HG03378 (cell line): ENCODE measurements around the gene MTHFR.

Experiments
- ATAC-seq: cut with Tn5 transposase; IDR thresholded peaks from one replicate; pipeline ENCODE4 v1.9.1; 2021; ENCODE audit warnings: mild to moderate bottlenecking, moderate library complexity; ENCODE audit not compliant: unreplicated experiment

The MTHFR gene

DNA sequence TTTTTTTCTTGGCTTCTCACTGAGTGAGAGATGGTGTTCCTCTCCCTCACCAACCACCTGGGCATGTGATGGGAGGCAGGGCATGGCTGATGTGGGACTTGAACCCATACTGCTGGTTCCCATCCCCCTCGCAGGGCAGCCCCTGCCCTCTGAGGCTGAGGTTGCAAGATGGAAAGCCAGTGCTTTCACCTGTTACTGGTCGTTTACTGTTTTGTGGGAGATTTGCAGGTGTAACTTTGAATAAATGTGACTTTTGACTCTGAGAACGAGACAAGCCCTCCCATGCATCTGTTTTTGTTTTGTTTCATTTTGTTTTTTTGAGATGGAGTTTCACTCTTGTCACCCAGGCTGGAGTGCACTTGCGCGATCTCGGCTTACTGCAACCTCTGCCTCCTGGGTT lies 22.2 kb downstream of the MTHFR start:
- ATAC-seq = no peak

DNA sequence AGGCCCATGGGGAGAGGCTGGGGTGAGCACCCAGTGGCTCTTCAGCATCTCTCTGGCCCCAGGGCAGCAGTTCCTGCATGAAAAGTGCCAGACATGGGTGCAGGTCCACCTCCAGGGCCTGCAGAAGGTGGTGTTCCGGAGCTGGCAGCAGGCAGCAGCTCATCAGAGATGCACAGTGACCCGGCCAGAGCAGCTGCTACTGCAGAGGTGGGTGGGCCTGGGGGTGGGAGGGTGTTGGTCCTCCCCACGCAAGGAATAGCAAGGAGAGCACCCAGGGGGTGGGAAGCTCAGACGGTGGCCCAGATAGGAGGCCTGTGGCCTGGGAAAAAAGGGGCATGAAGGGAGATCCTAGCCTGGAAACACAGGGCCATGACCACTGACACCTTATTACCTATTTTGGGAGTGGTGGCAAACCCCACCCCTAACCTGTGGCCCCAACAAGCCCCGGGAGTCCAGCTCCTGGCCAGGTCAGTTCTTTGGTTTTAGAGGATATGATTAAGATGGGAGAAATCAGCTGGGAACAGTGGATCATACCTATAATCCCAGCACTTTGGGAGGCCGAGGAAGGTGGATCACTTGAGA lies 23.5 kb downstream of the MTHFR start:
- ATAC-seq = no peak

DNA sequence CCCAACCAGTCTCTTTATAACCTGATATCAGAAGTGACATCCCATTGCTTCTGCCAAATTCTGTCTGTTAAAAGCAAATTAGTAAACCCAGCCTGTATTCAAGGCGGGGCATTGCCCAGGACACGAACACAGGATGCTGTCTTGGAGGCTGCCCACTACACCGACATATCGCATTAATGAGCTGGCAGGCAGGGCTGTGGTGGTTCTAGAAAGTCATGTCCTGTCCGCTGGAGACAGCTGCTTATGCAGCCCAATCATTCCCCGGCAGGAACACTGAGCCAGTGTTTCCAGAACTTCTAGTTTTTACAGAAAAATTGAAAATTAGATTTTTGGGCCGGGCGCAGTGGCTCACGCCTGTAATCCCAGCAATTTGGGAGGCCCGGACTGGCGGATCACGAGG lies 24.5 kb downstream of the MTHFR start:
- no peak for ATAC-seq

DNA sequence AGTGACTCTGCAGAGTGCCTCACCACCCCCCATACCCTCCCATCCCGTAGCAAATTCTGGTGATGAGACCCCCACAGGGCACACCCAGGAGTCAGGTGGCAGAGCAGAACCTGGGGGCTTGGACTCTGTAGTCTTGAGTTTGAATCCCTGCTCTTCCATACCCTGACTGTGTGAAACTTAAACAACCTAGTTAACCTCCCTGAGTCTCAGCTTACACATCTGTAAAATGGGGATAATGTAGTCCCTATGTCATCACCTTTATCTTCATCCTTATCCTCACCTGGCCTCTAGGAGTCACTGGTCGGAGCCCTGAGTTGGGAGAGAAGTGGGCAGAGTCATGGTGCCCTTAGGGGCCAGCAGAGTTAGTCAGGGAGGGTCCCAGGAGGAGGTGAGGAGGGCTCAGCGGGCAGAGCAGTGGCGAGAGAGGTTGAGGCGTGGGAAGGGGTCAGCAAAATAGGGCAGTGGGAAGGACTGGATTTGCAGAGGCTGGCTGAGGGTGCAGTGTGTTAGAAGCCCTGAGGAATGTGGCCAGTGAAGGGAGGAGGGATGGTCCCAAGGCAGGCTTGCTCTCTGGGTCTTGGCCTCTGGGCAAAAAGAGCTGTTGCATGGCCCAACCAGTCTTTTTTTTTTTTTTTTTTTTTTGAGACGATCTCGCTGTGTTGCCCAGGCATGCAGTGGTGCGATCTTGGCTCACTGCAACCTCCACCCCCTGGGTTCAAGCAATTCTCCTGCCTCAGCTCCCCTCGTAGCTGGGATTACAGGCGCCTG lies 25.2 kb downstream of the MTHFR start:
- ATAC-seq = no peak

DNA sequence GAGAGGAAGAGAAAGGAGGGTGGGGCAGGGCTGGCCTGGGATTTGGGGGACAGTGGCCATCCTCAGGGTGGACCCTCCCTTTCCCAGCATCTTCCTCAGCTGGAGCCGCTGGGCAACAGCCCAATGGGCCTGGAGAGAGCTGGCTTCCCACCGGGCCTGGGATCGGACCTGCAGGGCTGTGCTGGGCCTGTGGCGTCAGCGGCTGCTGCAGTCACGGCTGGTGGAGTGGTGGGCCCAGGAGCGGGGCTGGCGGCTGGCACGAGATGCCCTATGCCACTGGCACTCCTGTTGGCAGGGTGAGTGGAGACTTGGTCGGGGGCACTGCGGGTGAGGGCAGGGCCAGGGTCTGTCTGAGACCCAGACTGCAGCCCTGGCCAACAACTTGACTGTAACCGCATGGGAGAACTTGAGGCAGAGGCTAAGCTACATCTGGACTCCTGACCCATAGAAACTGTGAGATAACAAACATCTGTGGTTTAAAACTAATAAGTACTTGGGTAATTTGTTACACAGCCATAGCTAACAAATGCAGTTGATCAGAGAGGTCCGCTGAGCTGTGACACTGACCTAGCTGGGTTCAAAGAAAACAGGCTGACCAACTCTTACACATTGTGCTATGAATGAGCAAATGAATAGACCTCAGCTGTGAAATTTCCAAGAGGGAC lies 25.9 kb downstream of the MTHFR start:
- no peak for ATAC-seq

DNA sequence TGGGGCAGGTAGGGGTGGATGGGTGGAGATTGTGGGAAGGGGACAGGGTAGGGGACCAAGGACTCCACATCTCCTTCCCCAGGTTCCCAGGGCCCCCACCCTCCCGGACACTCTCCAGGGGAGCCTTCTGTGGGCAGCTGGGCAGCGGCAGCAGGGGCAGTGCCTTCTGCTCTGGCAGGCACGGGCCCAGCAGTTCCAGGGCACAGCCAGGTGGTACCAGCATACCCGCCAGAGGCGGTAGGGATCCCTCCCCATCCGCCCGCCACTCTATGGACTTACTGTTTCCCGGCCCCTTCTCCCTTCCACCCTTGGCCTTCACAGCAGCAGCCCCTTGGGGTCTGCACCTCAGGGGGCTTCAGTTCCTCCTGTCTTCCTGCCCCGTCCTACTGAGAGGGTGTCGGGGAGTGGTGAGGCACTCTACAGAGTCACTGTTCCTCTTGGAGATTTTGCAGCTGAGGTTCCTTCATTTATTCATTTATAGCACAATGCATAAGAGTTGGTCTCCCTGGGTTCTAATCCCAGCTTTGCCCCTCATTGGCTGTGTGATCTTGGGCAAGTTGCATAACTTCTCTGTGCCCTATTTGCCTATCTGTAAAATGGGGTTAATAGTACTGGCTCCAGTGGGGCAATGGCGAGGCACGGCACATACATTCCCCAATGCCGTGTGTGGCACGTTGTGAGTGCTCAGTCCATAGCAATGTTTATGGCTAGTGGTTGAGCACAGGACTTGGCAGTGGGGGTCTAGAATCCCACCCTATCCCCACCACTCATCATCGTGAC lies 26.7 kb downstream of the MTHFR start:
- no peak for ATAC-seq

DNA sequence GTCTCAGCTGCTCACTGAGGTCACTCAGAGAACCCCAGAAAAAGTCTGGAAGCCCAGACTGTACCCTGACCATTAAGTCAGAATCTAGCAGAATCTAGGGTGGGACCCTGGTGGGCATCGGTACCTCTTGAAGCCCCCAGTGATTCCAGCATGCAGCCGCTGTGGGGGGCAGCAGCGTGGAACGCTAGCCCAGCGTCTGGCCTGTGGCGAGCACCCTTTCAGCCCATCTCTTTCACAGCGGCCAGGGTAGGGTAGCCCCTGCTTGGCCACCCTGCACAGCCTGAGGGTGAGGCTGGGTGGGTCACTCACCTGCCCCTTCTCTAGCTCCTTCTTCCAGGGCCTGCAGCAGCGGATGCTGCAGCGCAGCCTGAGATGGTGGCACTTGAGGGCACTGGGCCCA lies 27.4 kb downstream of the MTHFR start:
- ATAC-seq = no peak

DNA sequence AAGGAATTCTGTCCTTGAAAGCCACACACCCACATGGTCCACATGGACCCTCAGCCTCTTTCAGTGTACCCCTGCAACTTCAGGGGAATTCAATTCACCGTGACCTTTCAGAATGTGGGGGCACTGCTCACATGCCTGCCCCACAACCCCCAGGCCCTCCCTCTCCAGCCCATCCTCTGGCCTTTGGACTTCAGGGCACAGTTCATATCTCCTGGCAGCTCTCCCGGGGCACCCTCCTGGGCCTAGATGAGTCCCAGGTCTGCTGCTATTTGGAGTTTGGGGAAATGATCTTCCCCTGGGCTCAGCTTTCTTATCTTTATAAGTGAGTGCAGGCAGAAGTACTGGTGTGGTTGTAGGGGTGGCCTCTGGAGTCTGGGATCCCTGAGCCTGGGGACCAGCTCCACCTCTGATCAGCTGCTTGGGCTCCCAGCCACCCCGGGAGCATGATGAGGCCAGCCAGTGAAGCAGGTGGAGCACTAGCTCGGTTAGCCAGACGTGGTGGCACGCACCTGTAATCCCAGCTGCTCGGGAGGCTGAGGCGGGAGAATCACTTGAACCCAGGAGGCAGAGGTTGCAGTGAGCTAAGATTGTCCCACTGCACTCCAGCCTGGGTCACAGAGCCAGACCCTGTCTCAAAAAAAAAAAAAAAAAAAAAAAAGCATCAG lies 28.0 kb downstream of the MTHFR start:
- ATAC-seq = no peak

DNA sequence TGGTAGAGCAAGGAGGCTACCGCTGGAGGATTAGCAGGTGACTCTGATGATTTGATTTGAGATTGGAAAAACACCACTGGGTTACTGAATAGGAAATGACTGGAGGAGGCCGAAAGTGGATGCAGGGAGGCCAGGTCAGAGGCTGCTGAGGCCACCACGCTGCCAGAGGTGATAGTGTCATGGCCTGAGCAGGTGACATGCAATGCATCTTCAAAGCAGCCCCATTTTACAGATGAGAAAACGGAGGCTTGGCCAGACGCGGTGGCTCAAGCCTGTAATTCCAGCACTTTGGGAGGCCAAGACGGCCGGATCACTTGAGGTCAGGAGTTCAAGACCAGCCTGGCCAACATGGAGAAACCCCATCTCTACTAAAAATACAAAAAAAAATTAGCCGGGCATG lies 31.0 kb downstream of the MTHFR start:
- no peak for ATAC-seq

DNA sequence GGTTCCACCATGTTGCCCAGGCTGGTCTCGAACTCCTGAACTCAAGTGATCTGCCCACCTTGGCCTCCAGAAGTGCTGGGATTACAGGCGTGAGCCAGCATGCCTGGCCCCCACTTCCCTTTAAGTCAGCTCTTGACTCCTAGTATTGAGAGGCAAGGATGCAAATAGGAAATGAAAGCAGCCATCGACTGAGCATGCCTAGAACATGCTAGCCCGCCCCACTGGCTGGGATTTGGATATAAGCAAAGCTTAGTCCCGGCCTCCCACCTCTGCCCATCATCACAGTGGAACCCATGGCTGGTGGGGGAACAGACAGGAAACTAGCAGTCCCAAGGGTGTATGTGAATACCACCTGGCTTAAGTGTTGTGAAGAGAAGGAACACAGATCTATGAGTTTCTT lies 33.3 kb downstream of the MTHFR start:
- ATAC-seq = no peak

DNA sequence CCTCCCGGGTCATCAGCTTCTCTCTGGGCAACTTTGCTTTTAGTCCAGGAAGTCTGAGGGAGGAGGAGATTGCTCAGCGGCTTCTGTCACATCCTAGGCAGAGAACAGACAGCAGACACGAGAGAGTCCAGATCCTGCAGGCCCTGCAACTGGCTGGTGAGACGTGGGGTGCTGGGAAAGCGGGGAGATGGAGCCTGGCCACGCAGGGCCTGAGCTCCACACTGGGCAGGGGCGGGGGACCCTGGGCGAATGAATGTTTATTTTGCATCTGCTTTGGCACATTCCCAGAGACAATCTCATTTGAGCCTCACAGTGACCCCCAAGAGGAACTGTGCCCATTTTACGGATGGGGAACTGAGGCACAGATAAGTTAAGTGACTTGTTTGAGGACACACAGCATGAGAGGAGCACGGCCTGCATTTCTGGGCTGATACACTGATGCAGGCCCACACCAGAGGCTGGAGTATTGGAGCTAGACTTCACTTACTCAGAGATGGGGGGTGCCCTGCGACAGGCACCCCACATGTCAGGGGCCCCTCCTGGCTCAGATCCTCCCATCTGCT lies 34.2 kb downstream of the MTHFR start:
- no peak for ATAC-seq

DNA sequence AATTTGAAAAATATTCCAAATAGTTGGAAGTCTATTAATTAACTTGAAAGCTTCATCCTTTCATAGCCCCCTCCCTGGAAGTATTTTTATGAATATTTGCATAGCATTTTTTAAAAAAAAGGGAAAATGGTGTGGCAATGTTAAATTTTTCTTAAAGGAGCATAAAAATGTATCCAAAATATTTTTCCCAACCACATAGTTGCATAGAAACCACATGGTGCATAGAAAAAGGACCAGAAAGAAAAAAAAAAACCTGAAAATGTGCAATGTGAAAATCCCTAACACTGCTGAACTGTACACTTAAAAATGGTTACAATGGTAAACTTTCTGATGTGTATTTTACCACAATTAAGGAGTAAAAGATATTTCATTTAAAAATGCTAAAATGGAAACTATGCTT lies 35.8 kb downstream of the MTHFR start:
- ATAC-seq = no peak

DNA sequence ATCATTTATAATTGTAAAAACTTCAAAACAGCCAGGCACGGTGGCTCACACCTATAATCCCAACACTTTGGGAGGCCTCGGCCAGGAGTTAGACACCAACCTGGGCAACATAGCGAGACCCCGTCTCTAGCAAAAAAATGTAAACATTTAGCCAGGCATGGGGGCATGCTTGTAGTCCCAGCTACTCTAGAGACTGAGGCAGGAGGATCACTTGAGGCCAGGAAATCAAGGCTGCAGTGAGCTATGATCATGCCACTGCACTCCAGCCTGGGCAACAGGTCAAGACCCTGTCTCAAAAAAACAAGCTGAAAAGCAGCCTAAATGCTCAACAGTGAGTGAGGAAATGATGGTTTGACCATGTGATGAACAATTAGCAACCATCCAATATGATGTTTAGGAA lies 36.5 kb downstream of the MTHFR start:
- no peak for ATAC-seq

DNA sequence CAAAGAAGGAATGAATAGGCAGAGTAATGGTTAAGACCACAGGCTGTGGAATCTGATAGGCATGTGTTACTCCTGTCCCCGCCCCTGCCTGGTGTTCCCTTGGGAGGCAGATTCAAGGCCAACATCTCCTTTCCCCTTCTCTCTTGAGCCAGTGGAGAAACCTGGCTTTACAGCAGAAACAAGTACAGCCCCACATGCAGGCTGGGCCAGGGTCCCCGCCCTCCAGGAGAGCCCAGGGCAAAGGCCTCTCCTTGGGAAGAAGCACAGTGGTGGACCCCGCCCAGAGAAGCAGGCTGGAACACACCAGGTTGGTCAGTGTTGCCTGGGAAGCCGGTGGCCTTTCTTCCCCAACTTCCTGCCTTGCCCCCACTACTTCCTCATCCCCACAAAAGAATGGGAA lies 36.9 kb downstream of the MTHFR start:
- no peak for ATAC-seq

DNA sequence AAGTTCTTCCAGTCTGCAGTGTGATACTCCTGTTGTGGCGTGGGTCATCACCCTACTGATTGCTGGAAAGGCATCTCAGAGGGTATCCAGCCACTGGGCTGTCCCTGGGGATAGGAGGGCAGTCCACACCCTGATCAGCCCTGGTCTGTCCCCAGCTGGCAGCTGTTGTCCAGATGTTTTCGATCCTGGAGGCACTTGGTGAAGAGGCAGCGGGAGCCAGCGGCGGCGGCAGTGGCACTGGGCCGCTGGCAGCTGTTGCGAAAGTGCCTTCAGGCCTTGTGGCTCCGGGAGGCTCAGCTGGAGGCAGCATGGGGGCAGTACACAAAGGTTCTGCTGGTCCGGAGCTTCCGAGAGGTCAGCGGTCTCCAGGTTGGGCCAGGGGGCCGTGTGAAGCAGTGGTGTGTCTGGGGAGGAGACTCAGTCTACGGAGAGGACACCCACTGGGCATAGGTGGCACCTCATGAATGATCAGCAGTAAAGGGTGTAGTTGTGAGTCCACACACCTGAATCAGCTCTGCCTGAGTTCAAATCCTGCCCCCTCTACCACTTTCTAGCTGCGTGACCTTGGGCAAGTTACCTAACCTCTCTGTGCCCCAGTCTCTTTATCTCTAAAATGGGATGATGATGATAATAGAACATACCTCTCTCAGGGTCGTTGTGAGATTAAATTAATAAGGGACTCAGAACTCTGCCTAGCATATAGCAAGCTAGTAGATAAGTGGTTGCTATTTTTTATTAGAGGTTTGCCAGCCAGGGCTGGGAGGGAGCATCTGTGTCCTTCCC lies 37.7 kb downstream of the MTHFR start:
- ATAC-seq = no peak

DNA sequence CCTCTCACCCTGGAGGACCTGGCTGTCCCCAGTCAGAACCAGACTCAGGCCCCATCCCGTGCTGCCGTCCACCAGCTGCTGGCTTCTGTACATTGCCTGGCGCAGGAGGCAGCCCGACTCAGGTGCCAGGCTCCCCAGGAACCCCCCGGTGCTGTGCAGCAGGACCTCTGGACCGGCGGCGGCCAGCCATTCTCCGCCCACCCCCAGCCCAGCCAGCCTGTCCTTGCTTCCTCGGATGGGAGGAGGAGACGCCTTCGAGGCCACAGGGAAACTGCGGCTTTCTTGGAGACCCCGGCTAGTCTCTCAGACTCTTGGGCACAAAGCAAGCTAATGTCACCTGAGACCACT lies 39.4 kb downstream of the MTHFR start:
- ATAC-seq = no peak

DNA sequence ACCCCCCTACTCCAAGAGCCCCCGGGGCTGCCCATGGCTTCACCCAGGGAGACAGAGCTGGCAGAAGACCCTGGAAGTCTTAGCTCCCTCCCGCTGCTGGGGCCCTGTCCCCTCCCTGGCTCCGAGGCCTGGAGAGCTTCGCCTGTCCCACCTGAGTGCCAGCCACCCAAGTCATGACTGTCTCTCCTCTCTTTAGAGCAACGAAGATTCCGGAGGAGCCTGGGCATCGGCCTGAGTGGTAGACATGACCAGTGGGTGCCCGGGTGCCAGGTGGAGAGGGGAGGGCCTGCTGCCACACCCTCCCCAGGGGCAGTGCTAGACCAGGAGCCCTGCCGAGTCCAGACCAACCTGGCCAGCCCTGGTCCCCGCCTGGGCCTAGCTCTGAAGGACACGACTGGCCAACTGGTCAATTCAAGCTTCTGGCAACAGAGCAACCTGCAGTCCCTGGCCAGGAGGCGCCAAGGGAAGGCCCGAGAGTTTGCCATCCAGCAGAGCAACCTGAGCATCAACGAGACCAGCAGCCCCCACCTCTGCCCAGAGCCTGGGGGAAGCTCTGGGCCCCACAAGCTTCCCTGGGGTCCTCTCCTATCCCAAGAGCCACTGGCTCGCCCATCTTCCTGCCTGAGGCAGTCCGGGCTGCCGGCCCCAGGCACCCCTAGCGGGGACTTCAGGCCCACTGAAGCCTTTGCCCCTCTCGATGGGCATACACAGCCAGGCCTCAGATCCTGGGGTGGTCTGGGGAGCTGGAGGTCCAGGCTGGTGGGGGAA lies 39.9 kb downstream of the MTHFR start:
- ATAC-seq = no peak

DNA sequence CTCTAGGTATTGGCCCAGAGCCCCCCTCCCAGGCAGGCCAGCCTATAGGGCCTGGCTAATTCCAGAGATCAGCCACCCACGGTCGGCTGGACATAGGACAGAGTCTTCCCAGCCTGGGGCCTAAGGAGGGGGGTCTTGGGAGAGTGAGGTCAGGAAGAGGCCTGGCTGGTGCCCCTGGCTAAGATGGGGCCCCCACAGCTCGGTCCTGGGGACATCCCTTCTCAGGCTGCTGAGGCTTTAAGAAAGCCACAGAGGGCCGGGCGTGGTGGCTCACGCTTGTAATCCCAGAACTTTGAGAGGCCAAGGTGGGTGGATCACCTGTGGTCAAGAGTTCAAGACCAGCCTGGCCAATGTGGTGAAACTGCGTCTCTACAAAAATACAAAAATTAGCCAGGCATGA lies 41.2 kb downstream of the MTHFR start:
- no peak for ATAC-seq

DNA sequence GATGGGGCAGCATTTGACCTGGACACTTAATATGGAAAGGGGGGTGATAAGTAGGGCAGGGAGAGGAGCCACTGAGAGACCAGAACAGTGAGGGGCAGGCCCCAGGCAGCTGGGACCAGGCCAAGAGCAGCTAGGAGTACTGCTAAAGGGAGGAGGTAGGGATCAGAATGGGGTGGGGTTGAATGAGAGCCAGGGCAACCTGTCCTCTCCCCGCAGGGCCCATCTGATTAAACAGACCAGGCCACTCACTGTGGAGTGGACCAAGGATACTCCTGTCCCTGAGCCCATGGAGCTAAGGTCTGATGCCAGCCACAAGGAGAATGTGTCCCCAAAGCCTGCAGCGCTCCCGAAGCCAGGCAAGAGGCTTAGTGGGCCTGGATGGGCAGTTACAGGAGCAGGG lies 41.6 kb downstream of the MTHFR start:
- no peak for ATAC-seq
